ENCODE data around the gene GPR142. TPM values are rescaled to one million over a fixed set of nuclear protein-coding genes. Genes with fewer than 3 reads are reported as not detected.

Gene GPR142
- total RNA-seq, 6 donors from 2014 or later: 0.27 TPM; not detected in 5

- H3K27ac ChIP-seq: no peak overlapping the region
- no peaks in the 10 kb centered on the region for H3K36me3 ChIP-seq
- TF ChIP-seq EP300 (IDR thresholded peaks at IDR 0.05): no peak
- TF ChIP-seq POLR2AphosphoS5 (IDR thresholded peaks at IDR 0.05): no peak
- TF ChIP-seq POLR2A (IDR thresholded peaks at IDR 0.05): no peak
- TF ChIP-seq CTCF (IDR thresholded peaks at IDR 0.05): no peak
- peaks cover 0 to 59% (median 31%) of the 10 kb centered on the region in 4 donors for H3K27me3 ChIP-seq
- DNase-seq (no peak), ATAC-seq (ENCODE audit: low FRiP score in 2 of 2) (no peak)
- H3K9me3 ChIP-seq: no peaks in the 10 kb centered on the region
- H3K4me3 ChIP-seq: peak overlapping the region in 1 of 4 donors; percentile 27
- WGBS, 2 donors: 78% methylated on average over 7 of the region's 32 CpGs; no CpG with 5 or more reads in 1 of the 2 donors
- H3K4me1 ChIP-seq: peaks cover 6 to 21% (median 10%) of the 10 kb centered on the region in 4 donors
These were observed 9.9 kb upstream of the GPR142 start for GRCh38 chr17:74357466-74357809.

GRCh38 chr17:74358697-74359096 lies 8.6 kb upstream of the GPR142 start:
- Histone ChIP-seq H3K36me3 (no peaks in the 10 kb centered on the region), H3K9me3 (no peaks in the 10 kb centered on the region), H3K4me3 (no peak overlapping the region), H3K27ac (no peak overlapping the region), H3K4me1 (peaks cover 6 to 21% (median 10%) of the 10 kb centered on the region in 4 donors), H3K27me3 (peaks cover 0 to 52% (median 25%) of the 10 kb centered on the region in 4 donors)
- ATAC-seq (ENCODE audit: low FRiP score in 2 of 2) (no peak), DNase-seq (no peak)
- 76 to 82% methylated on average over 9 of the region's 9 CpGs for WGBS, 2 donors
- TF ChIP-seq POLR2AphosphoS5 (IDR thresholded peaks at IDR 0.05) (no peak), POLR2A (IDR thresholded peaks at IDR 0.05) (no peak), EP300 (IDR thresholded peaks at IDR 0.05) (no peak), CTCF (IDR thresholded peaks at IDR 0.05) (no peak)

- Histone ChIP-seq H3K27me3 (peaks cover 0 to 41% (median 21%) of the 10 kb centered on the region in 4 donors), H3K36me3 (no peaks in the 10 kb centered on the region), H3K4me3 (no peak overlapping the region), H3K27ac (no peak overlapping the region), H3K4me1 (peaks cover 6 to 21% (median 10%) of the 10 kb centered on the region in 4 donors), H3K9me3 (no peaks in the 10 kb centered on the region)
- ATAC-seq (ENCODE audit: low FRiP score in 2 of 2) (no peak), DNase-seq (no peak)
- WGBS, 2 donors: 93 to 98% methylated on average over 9 to 18 of the region's 22 CpGs
- TF ChIP-seq EP300 (IDR thresholded peaks at IDR 0.05): no peak
- no peak for TF ChIP-seq POLR2A (IDR thresholded peaks at IDR 0.05)
- TF ChIP-seq CTCF (IDR thresholded peaks at IDR 0.05): no peak
- TF ChIP-seq POLR2AphosphoS5 (IDR thresholded peaks at IDR 0.05): no peak
These were observed 7.4 kb upstream of the GPR142 start for GRCh38 chr17:74359916-74360315.

- ATAC-seq (ENCODE audit: low FRiP score in 2 of 2): no peak
- no peak for DNase-seq
- Histone ChIP-seq H3K36me3 (no peaks in the 10 kb centered on the region), H3K27me3 (peaks cover 0 to 36% (median 19%) of the 10 kb centered on the region in 4 donors), H3K27ac (no peak overlapping the region), H3K9me3 (no peaks in the 10 kb centered on the region), H3K4me3 (no peak overlapping the region), H3K4me1 (peaks cover 6 to 21% (median 10%) of the 10 kb centered on the region in 4 donors)
- TF ChIP-seq POLR2AphosphoS5 (IDR thresholded peaks at IDR 0.05): no peak
- no peak for TF ChIP-seq POLR2A (IDR thresholded peaks at IDR 0.05)
- TF ChIP-seq EP300 (IDR thresholded peaks at IDR 0.05): no peak
- no peak for TF ChIP-seq CTCF (IDR thresholded peaks at IDR 0.05)
- 56 to 64% methylated on average over 6 to 7 of the region's 7 CpGs for WGBS, 2 donors
These were observed 6.4 kb upstream of the GPR142 start for GRCh38 chr17:74360899-74361229.
